Central memory CD8-positive, alpha-beta T cell (primary cell): Measurements from ENCODE around the gene TENT4B.

Experiments used
- ATAC-seq: fragments of 150-1000 bp; cut with Tn5 transposase; replicated peaks from 2 replicates; pipeline ENCODE4 v1.10.0; 2022; ENCODE audit warnings: mild to moderate bottlenecking, moderate FRiP score, moderate number of reproducible peaks; ENCODE audit not compliant: poor library complexity, severe bottlenecking; ENCODE audit errors: extremely low read depth
- DNase-seq, 2 donors: peaks; one replicate each; pipeline ENCODE4 v3.0.0; 2021; ENCODE audit warnings: low spot score in 2 of 2
- H3K27ac Mint-ChIP-seq: one replicate; pipeline ENCODE4 v1.8.0; 2022; ENCODE audit warnings: low read depth, mild to moderate bottlenecking, moderate library complexity, mixed read lengths
- H3K27me3 Mint-ChIP-seq: one replicate; pipeline ENCODE4 v1.8.0; 2022; ENCODE audit warnings: mixed read lengths
- H3K36me3 Mint-ChIP-seq: one replicate; pipeline ENCODE4 v1.8.0; 2022; ENCODE audit warnings: mild to moderate bottlenecking, moderate library complexity, mixed read lengths; ENCODE audit not compliant: insufficient read depth
- H3K4me1 Mint-ChIP-seq: one replicate; pipeline ENCODE4 v1.8.0; 2022; ENCODE audit warnings: mixed read lengths
- H3K4me3 Mint-ChIP-seq: one replicate; pipeline ENCODE4 v1.8.0; 2022; ENCODE audit warnings: mild to moderate bottlenecking, moderate library complexity, mixed read lengths
- H3K9me3 Mint-ChIP-seq: one replicate; pipeline ENCODE4 v1.8.0; 2022; ENCODE audit warnings: mixed read lengths

TENT4B gene

DNA sequence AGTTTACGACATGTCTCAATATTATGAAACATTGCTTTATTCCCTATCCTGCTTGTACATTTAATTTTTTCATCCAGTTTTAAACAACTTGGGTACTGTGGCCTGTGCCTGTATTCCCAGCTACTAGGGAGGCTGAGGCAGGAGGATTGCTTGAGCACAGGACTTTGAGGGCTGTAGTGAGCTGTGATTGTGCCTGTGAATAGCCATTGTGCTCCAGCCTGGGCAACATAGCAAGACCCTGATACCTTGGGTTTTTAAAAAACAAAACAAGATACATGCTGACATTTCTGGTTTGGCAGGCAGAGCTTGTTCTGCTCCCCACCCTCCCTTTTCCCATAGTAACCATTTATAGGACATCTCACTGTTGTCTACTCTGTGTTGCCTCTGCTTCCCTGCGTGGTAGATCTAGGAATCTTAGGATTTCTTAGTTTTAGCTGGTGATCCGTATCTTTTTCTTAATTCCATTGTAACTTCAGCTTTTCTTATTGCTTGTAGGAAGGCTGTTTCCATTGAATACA is 35.6 kb downstream of the TENT4B start:
- no peak overlapping the region for H3K27ac Mint-ChIP-seq
- no peaks in the 10 kb centered on the region for H3K9me3 Mint-ChIP-seq
- H3K4me3 Mint-ChIP-seq, result no peak overlapping the region

DNA sequence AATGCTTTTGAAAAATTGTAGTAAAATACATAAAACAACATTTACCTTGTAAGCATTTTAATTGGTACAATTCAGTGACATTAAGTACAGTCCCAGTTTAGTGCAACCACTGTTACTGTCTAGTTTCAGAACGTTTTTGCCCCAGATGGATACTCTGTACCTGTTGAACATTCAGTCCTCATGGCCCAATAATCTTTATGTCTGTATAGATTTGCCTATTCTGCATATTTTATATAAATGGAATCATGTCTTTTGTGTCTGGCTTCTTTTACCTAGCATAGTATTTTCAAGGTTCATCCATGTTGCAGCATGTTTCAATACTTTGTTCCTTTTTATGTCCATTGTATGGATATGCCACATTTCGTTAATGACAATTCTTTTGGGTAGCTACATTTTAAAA is 37.2 kb downstream of the TENT4B start:
- ATAC-seq (no peak), DNase-seq (no peak)
- H3K9me3 Mint-ChIP-seq, result no peaks in the 10 kb centered on the region
- peaks cover 7% of the 10 kb centered on the region for H3K36me3 Mint-ChIP-seq
- no peak overlapping the region for H3K4me3 Mint-ChIP-seq
- H3K4me1 Mint-ChIP-seq, result peaks cover 57% of the 10 kb centered on the region
- no peaks in the 10 kb centered on the region for H3K27me3 Mint-ChIP-seq
- H3K27ac Mint-ChIP-seq, result no peak overlapping the region

More for the DNA sequence above, 35.6 kb downstream of the TENT4B start:
- DNase-seq, result no peak
- peaks cover 60% of the 10 kb centered on the region for H3K4me1 Mint-ChIP-seq
- ATAC-seq, result no peak
- peaks cover 5% of the 10 kb centered on the region for H3K36me3 Mint-ChIP-seq
- no peaks in the 10 kb centered on the region for H3K27me3 Mint-ChIP-seq

DNA sequence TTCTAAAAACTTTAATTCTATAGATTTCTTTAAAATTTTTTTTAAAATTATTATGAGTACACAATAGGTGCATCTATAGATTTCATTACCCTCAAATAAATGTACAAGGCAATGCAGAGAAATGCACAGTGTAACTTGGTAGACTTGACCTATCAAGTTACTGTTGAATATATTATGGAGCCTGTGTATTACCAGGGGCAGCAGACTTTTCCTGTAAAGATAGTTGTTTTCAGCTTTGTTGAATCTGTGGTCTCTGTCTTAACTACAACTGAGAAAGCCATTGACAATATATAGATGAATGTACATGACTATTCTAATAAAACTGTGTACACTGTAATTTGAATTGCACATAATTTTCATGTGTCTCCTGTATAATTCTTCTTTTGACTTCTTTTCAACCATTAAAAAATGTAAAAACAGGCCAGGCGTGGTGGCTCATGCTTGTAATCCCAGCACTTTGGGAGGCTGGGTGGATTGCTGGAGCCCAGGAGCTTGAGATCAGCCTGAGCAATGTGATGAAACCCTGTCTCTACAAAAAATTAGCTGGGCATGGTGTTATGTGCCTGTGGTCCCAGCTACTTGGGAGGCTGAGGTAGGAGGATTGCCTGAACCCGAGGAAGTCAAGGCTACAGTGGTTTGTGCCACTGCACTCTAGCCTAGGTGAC is 39.4 kb downstream of the TENT4B start:
- H3K36me3 Mint-ChIP-seq, result peaks cover 9% of the 10 kb centered on the region
- no peak overlapping the region for H3K4me3 Mint-ChIP-seq
- no peak for DNase-seq
- no peaks in the 10 kb centered on the region for H3K9me3 Mint-ChIP-seq
- peak overlapping the region; percentile 54 for H3K27ac Mint-ChIP-seq
- H3K4me1 Mint-ChIP-seq, result peaks cover 60% of the 10 kb centered on the region
- no peaks in the 10 kb centered on the region for H3K27me3 Mint-ChIP-seq
- no peak for ATAC-seq

DNA sequence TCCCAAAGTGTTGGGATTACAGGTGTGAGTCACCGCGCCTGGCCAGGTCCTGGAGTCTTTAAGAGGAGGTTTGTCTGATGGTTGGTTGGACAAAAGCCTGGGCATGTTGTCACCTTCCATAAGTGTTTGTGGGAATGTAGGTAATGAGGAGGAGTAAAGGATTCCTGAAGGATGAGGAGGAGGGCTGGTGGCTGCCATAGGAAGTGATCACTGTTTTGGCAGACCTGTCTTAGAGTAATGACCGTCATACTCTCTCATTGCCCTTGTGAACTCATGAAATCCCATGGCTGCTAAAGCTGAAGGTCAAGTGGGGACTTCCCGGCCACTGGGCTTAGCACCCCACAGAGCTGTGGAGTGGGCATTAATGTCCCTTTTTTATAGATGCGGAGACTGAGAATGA is 40.5 kb downstream of the TENT4B start:
- Mint-ChIP-seq H3K27me3 (no peaks in the 10 kb centered on the region), H3K27ac (peak overlapping the region; percentile 54), H3K4me1 (peaks cover 65% of the 10 kb centered on the region), H3K4me3 (no peak overlapping the region), H3K36me3 (peaks cover 7% of the 10 kb centered on the region), H3K9me3 (no peaks in the 10 kb centered on the region)
- DNase-seq (no peak), ATAC-seq (no peak)

DNA sequence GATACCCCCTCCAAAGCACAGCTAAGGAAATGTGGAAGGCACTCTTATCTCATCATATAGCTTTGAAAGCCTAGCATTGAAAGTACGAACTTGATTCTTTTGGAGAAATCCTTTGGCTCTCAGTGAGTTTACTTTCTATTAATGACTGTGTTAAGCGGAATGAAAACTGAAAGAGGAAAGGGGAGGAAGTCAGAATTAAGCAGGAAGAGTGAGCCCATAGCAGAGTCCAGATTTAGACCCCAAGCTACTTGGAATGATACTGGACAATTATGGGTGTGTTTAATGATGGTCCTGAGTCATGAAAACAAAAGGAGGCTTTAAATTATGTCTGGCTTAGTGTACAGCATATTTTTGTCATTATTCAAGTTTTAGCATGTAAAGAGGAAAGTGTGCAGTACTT is 42.2 kb downstream of the TENT4B start:
- Mint-ChIP-seq H3K36me3 (peaks cover 7% of the 10 kb centered on the region), H3K9me3 (no peaks in the 10 kb centered on the region), H3K27me3 (no peaks in the 10 kb centered on the region), H3K4me3 (peak overlapping the region; percentile 36), H3K27ac (peak overlapping the region; percentile 54), H3K4me1 (peaks cover 73% of the 10 kb centered on the region)
- DNase-seq (no peak), ATAC-seq (no peak)

DNA sequence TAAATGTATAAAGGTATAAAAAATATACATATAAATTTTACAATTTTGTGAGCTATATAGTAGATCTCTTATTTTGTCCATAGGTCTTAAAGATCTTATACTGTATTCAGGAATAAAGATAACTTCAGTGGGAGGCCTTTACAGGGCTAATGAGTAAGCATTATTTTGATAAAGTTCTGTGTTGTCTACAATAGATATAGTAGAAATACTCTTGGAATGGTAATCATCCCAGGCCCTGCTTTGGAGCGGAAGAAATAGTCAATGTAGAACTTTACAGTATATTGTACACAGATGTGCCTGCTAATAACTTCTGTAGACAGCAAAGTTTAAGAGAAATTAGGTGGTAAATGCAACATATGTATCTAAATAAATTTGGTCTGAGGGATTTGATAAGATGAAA is 42.6 kb downstream of the TENT4B start:
- Mint-ChIP-seq H3K27ac (peak overlapping the region; percentile 68), H3K9me3 (no peaks in the 10 kb centered on the region), H3K36me3 (peaks cover 7% of the 10 kb centered on the region), H3K27me3 (no peaks in the 10 kb centered on the region), H3K4me3 (no peak overlapping the region), H3K4me1 (peaks cover 70% of the 10 kb centered on the region)
- DNase-seq (no peak), ATAC-seq (no peak)

DNA sequence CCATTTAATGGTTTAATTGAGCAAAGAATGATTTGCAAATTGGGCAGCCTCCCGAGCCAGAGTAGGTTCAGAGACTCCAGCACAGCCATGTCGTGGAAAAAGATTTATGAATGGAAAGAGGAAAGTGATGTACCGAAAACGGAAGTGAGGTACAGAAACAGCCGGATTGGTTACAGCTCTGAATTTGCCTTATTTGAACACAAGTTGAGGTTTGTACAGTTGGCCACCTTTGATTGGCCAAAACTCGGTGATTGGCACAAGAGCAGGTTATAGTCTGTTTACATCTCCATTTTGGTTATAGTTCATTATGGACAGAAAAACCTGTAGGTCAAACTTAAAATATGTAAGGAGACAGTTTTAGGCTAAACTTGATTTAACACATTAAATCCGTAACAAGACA is 44.5 kb downstream of the TENT4B start:
- Mint-ChIP-seq H3K27ac (no peak overlapping the region), H3K36me3 (peaks cover 7% of the 10 kb centered on the region)

DNA sequence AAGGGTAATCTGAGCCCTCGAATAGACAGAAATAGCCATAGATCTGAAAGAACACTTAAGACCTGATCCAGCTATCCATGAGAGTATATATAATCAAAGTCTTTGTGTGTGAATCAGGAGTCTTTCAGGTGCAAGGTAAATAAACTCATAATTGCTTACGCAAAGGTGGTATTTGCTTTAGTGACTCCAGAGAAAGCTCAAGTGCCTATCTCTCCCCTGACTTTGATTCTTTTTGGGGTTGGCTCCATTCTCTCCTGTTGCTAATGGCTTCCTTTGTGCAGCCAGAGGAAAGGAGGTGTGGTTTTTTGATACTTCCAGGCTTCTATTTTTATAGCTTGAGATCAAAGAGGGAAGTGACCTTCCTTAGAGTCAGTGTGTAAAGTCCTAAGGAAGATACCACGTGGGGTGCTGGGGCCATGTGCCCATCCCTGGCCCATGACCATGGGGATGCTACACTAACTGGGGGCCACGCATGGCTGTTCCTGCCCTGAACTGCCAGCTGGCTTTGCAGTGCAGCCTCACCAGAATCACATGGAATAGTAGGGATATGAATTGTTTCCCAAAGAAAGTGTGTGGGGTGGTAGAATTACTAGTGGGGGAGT is 45.8 kb downstream of the TENT4B start:
- Mint-ChIP-seq H3K9me3 (no peaks in the 10 kb centered on the region), H3K4me1 (peaks cover 70% of the 10 kb centered on the region), H3K27ac (no peak overlapping the region), H3K36me3 (peaks cover 5% of the 10 kb centered on the region), H3K27me3 (no peaks in the 10 kb centered on the region), H3K4me3 (no peak overlapping the region)
- no peak for ATAC-seq
- DNase-seq, result no peak

More for the DNA sequence above, 44.5 kb downstream of the TENT4B start:
- Mint-ChIP-seq H3K4me3 (no peak overlapping the region), H3K27me3 (no peaks in the 10 kb centered on the region), H3K4me1 (peaks cover 70% of the 10 kb centered on the region), H3K9me3 (no peaks in the 10 kb centered on the region)
- ATAC-seq (no peak), DNase-seq (no peak)

DNA sequence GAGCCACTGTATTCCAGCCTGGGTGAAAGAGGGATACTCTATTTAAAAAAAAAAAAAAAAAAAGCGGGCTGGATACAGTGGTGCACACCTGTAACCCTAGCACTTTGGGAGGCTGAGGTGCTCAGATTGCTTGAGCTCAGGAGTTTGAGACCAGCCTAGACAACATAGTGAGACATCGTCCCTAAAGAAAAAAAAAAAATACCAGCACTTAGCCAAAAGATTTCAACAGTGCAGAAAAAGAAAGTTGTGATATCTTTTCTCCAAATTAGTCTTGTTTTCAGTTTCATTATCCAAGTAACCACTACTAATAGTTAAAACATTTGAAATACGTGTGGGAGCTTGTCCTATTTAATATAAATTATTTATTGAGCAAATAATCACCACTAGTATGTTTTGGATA is 48.7 kb downstream of the TENT4B start:
- ATAC-seq (peak; percentile 38), DNase-seq (no peak)
- H3K4me3 Mint-ChIP-seq, result no peak overlapping the region
- peaks cover 61% of the 10 kb centered on the region for H3K4me1 Mint-ChIP-seq
- H3K36me3 Mint-ChIP-seq, result peaks cover 3% of the 10 kb centered on the region
- no peaks in the 10 kb centered on the region for H3K27me3 Mint-ChIP-seq
- H3K27ac Mint-ChIP-seq, result no peak overlapping the region
- H3K9me3 Mint-ChIP-seq, result no peaks in the 10 kb centered on the region

DNA sequence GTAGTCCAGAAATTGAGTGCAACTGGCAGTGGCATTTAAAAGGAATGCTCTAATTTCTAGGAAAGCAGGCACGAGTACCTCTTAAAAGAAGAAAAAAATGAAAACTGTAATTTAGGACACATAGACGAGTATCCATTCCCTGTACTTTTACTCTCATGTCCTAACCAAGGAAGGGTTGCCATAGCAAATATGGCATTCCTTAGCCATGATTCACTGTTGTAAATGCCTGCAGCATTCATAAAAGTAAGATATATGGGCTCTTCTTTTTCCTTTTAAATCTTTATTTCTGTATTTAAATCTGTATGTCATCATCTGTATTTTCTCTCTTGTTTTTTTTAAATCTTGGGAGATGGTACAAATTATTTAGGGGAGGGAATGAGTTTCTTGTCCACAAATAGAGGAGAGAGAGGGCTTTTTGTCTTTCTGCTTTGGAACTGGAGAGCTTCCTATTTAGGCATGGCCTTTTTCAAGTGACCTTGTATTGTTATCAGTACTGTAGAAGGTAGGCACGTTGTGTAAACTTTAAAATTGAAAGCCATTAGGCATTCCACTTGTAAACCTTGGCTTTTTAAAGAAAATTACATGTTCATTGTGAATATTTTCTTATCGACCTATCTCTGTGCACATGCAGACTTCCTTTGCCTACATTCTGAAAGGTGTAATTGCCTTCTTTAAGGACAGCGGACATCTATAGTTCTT is 50.0 kb downstream of the TENT4B start:
- no peak for DNase-seq
- Mint-ChIP-seq H3K27ac (peak overlapping the region; percentile 75), H3K4me1 (peaks cover 59% of the 10 kb centered on the region), H3K9me3 (no peaks in the 10 kb centered on the region), H3K4me3 (no peak overlapping the region), H3K27me3 (no peaks in the 10 kb centered on the region), H3K36me3 (peaks cover 5% of the 10 kb centered on the region)
- ATAC-seq, result no peak

DNA sequence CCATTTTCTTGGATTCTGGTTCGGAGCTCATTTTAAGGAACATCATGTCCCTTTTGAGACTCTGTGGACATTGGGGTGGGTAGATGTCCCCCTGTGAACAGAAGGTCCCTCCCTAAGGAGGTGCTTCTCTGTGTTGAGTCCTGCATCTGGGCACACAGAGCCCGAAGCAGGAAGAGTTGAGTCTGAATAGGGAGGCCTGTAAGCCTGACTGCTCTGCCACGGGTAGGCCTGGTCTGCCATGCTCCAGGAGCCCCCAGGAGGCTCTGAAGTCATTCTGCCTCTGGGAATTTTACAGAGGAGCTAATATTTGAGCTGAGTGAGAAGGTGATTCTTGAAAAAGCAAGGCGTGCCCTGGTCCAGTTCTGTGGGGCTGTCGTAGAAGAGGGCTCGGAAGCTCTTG is 50.6 kb downstream of the TENT4B start:
- peaks cover 5% of the 10 kb centered on the region for H3K36me3 Mint-ChIP-seq
- H3K4me3 Mint-ChIP-seq, result no peak overlapping the region
- H3K27ac Mint-ChIP-seq, result peak overlapping the region; percentile 56
- peaks cover 59% of the 10 kb centered on the region for H3K4me1 Mint-ChIP-seq
- no peaks in the 10 kb centered on the region for H3K9me3 Mint-ChIP-seq
- DNase-seq (no peak), ATAC-seq (no peak)
- H3K27me3 Mint-ChIP-seq, result no peaks in the 10 kb centered on the region

DNA sequence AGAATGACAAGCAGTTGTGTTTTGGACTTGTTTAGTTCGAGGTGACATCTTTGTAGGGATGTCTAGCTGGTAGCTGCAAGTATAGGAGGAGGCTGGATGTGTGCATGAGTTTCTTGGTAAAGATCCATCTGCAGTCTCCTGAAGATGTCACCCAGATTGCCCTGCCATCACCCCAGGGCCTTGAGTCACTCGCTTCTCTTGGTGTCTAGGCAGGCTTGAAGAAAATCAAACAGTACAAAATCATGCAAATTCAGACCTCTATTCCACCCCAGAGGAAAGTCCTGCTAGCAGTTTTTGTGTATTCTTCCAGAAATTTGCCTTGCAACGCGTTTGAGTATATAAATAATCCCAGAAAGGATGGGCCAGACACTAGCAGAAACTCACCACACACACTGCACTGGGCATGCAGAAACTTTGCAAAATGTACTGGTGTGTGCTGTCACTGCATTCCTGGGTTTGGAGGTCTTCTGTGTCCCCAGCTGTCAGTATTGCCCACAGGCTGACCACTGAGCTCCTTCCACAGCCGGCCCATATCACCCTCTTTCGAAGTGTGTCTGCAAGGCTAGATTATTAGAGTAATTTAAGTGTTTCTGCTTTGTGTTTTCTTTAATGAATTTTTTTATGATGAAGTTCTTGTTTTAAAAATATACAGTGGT is 51.5 kb downstream of the TENT4B start:
- Mint-ChIP-seq H3K27ac (no peak overlapping the region), H3K4me1 (peaks cover 50% of the 10 kb centered on the region), H3K4me3 (no peak overlapping the region), H3K27me3 (no peaks in the 10 kb centered on the region), H3K36me3 (peaks cover 5% of the 10 kb centered on the region), H3K9me3 (no peaks in the 10 kb centered on the region)
- ATAC-seq (no peak), DNase-seq (no peak)
